Cardiac muscle cell (in vitro differentiated cells and primary cell): ENCODE data around the gene PTPRK. TPM values are rescaled to one million over a fixed set of nuclear protein-coding genes. Genes with fewer than 3 reads are reported as not detected.

Experiments used
- DNase-seq, 2 donors: peaks; one replicate each; pipeline versions ENCODE4 v3.0.0 to v3.0.0-alpha.2; 2010 to 2017; ENCODE audit warnings: low read depth in 1 of 2, low spot score in 1 of 2
- H3K27ac ChIP-seq: fragments of 200-600 bp; sonication (generic); 2 replicates; pipeline ENCODE4 v1.5.1; 2016
- H3K27me3 ChIP-seq: fragments of 200-600 bp; sonication (generic); 2 replicates; pipeline ENCODE4 v1.6.0; 2016; ENCODE audit warnings: control low read depth
- H3K36me3 ChIP-seq: fragments of 200-600 bp; sonication (generic); 2 replicates; pipeline ENCODE4 v1.5.1; 2016; ENCODE audit warnings: control low read depth
- H3K4me1 ChIP-seq: fragments of 200-600 bp; sonication (generic); 2 replicates; pipeline ENCODE4 v1.8.1; 2017; ENCODE audit warnings: low read depth, mild to moderate bottlenecking, mixed run types
- H3K4me3 ChIP-seq: fragments of 200-600 bp; sonication (generic); 2 replicates; pipeline ENCODE4 v1.5.1; 2016; ENCODE audit warnings: mild to moderate bottlenecking
- H3K9me3 ChIP-seq: fragments of 200-600 bp; sonication (generic); 2 replicates; pipeline ENCODE4 v1.5.1; 2017; ENCODE audit warnings: low read depth, mild to moderate bottlenecking, control low read depth
- CTCF ChIP-seq: IDR thresholded peaks from 2 replicates; pipeline ENCODE4 v1.5.1; 2012; ENCODE audit warnings: low read depth, mild to moderate bottlenecking, low read length
- polyA plus RNA-seq: library from polyadenylated mRNA; unstranded; fragments of >200 nt; fragmentation: Nextera tagmentation; extraction: Ambion mirVana; gene quantifications from 2 replicates; pipeline ENCODE4 v1.2.1, GENCODE V29; 2016
- total RNA-seq: library from RNA; depleted of rRNA; stranded (reverse); fragments of >200 nt; gene quantifications from 2 replicates; pipeline ENCODE4 v1.2.3, GENCODE V29; 2016

The PTPRK gene
- total and polyA plus RNA-seq, 2 experiments from 2014 or later, result 48.3 to 73.1 TPM

- no peak for TF ChIP-seq CTCF
- Histone ChIP-seq H3K27me3 (no peaks in the 10 kb centered on the region), H3K27ac (peak overlapping the region; percentile 51), H3K4me1 (peaks cover 64% of the 10 kb centered on the region), H3K36me3 (no peaks in the 10 kb centered on the region), H3K9me3 (no peaks in the 10 kb centered on the region), H3K4me3 (no peak overlapping the region)
- no peak for DNase-seq
Observed at GRCh38 chr6:128310451-128310850, 209.9 kb downstream of the PTPRK start.

GRCh38 chr6:128307671-128308070 lies 212.7 kb downstream of the PTPRK start:
- no peaks in the 10 kb centered on the region for H3K36me3 ChIP-seq
- no peaks in the 10 kb centered on the region for H3K27me3 ChIP-seq
- DNase-seq, result no peak
- no peak for TF ChIP-seq CTCF
- no peak overlapping the region for H3K27ac ChIP-seq
- H3K4me1 ChIP-seq, result peaks cover 37% of the 10 kb centered on the region
- no peak overlapping the region for H3K4me3 ChIP-seq
- H3K9me3 ChIP-seq, result no peaks in the 10 kb centered on the region

GRCh38 chr6:128305976-128306375 lies 214.4 kb downstream of the PTPRK start:
- Histone ChIP-seq H3K36me3 (no peaks in the 10 kb centered on the region), H3K4me1 (peaks cover 21% of the 10 kb centered on the region), H3K27me3 (no peaks in the 10 kb centered on the region), H3K9me3 (no peaks in the 10 kb centered on the region), H3K27ac (no peak overlapping the region), H3K4me3 (no peak overlapping the region)
- no peak for TF ChIP-seq CTCF
- no peak for DNase-seq

- H3K27ac ChIP-seq, result no peak overlapping the region
- no peaks in the 10 kb centered on the region for H3K27me3 ChIP-seq
- H3K4me1 ChIP-seq, result peaks cover 14% of the 10 kb centered on the region
- no peaks in the 10 kb centered on the region for H3K9me3 ChIP-seq
- H3K4me3 ChIP-seq, result no peak overlapping the region
- no peak for TF ChIP-seq CTCF
- DNase-seq, result no peak
- H3K36me3 ChIP-seq, result no peaks in the 10 kb centered on the region
Observed at GRCh38 chr6:128305228-128305627, 215.2 kb downstream of the PTPRK start.

GRCh38 chr6:128303870-128304269 lies 216.5 kb downstream of the PTPRK start:
- H3K9me3 ChIP-seq, result no peaks in the 10 kb centered on the region
- no peak overlapping the region for H3K27ac ChIP-seq
- peaks cover under 1% of the 10 kb centered on the region for H3K4me1 ChIP-seq
- no peaks in the 10 kb centered on the region for H3K36me3 ChIP-seq
- no peak overlapping the region for H3K4me3 ChIP-seq
- TF ChIP-seq CTCF, result no peak
- DNase-seq, result no peak
- H3K27me3 ChIP-seq, result no peaks in the 10 kb centered on the region

GRCh38 chr6:128302942-128303341 lies 217.5 kb downstream of the PTPRK start:
- no peaks in the 10 kb centered on the region for H3K27me3 ChIP-seq
- H3K27ac ChIP-seq, result no peak overlapping the region
- no peaks in the 10 kb centered on the region for H3K36me3 ChIP-seq
- no peak overlapping the region for H3K4me3 ChIP-seq
- TF ChIP-seq CTCF, result no peak
- H3K4me1 ChIP-seq, result no peaks in the 10 kb centered on the region
- H3K9me3 ChIP-seq, result no peaks in the 10 kb centered on the region
- no peak for DNase-seq
